GM19193 (cell line): ENCODE measurements around the gene CYP51A1.

Experiments used
- POLR2A ChIP-seq: IDR thresholded peaks from 4 replicates; pipeline ENCODE4 v1.6.1; 2011; ENCODE audit not compliant: insufficient read depth, insufficient read length; ENCODE audit errors: extremely low read depth

Gene CYP51A1

GRCh38 chr7:92134271-92135051 lies at the start of gene CYP51A1:
Gene CYP51A1, minus strand, starts transcription at chr7:92134477. Its CDS starts 113 bp downstream, at chr7:92134364.
- peak; percentile 92 for TF ChIP-seq POLR2A

GRCh38 chr7:92178928-92179924 lies 44.9 kb upstream of the CYP51A1 start, which contains the start of gene LRRD1:
Gene LRRD1, minus strand, starts transcription at chr7:92179142. Its CDS starts 13,940 bp downstream, at chr7:92165202.
- TF ChIP-seq POLR2A: no peak

- TF ChIP-seq POLR2A: no peak
These were observed 43.1 kb upstream of the CYP51A1 start for GRCh38 chr7:92177362-92177761.

DNA sequence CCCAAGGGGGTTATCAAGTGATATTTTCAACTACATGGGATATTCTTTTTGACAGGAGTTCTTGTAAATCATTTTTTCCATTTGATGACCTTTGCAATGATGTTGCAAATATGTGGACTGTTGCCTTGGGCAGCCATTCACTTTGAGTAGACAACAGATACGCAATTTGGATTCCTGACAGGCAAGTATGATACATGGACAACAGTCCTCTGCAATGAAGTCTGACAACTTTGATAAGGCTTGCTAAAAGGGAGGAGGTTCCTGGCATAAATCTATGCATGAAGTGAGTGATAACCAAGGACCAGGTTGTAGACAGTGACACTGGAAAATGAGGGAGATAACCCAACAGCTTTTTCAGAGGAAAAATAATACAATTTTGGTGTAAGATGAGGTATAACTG lies 27.0 kb upstream of the CYP51A1 start:
- TF ChIP-seq POLR2A: no peak

DNA sequence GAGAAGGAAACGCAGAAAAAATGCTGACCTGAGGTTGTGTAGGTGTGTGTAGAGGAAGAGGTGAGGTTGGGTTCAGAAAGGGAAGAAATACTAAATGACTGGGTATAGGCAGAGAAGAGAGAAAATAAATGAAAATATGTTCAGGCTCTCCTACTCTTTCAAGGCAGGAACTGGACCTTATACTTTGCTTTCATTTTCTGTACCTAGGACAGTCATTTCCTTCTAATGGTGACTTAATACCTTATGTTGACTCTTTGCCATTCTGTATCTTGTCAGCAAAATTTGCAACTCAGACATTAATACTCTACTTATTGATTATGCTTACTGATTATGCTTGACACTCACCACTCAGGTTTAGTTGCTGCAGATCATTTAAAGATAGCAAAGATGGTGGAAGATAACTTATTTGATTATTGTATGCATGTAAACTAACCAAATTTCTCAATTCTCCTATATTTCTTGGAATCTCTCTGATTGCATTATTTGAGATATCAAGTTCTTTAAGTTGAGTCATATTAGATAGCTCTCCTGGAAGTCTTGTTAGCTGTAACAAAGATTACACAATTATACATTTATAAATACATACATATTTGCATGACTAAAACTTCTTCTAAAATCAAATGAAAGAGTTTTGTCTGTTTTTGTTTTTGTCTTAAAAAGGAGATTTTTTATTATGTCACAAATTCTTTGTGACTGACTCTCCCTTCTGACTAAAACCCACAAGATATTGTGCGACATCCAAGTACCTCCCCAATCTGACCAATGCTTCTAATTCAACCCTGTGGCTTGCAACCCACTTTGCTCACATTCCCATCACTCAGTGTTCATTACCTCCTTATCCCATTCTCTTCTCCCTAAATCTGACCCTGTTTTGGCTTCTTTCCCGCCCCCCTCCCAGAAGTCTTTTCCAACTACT lies 24.6 kb upstream of the CYP51A1 start:
- TF ChIP-seq POLR2A: no peak

DNA sequence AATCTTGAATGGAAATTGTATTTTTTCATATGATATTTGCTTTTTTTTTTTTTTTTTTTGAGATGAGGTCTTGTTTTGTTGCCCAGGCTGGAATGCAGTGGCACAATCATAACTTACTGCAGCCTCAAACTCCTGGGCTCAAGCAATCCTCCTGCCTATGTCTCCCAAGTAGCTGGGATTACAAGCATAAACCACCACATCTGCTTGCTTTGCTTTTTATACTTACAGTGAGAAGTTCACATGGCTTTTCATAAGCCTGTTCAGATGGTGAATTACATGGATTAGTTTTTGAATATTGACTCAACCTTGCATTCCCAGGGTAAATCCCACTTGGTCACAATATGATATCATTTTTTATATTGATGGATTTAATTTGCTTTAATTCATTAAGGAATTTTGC lies 22.7 kb upstream of the CYP51A1 start:
- no peak for TF ChIP-seq POLR2A

DNA sequence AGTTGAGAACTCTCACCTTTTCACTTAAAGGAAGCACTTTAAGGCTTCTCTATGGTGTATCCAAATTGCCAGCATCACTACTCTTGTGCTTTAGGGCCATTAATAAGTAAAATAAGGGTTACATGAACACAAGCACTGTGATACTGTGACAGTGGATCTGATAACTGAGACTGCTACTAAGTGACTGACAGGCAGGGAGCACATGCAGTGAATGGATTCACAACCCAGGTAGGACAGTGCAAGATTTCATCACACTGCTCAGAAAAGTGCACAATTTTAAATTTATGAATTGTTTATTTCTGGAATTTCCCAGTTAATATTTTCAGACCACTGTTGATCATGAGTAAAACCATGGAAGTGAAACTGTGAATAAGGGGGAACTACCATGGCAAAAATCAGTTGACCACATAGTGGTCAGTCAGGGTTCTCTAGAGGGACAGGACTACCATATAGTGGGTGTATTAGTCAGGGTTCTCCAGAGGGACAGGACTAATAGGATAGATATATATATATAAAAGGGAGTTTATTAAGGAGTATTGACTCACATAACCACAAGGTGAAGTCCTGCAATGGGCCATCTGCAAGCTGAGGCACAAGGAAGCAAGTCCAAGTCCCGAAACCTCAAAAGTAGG lies 20.9 kb upstream of the CYP51A1 start:
- TF ChIP-seq POLR2A: no peak

GRCh38 chr7:92150450-92151017 lies 16.3 kb upstream of the CYP51A1 start:
- no peak for TF ChIP-seq POLR2A

DNA sequence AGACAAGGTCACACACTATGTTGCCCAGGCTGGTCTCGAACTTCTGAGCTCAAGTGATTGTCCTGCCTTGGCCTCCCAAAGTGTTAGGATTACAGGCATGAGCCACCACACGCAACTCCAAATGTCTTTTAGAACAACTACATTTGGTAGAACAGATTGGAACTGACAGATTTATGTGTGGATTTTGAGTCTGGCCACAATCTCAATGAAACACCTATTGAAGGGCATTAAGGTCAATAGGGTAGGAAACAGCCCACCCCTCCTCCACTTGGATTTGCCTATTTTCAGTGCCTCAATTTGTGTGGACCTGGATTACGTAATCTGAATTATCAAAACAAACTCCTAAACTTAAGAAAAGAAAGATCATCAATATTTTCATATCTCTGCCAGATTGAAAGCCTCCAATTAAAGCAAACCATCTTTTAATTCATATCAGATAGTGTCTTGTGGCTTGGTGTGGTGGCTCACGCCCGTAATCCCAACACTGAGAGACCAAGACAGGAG lies 15.5 kb upstream of the CYP51A1 start:
- no peak for TF ChIP-seq POLR2A

DNA sequence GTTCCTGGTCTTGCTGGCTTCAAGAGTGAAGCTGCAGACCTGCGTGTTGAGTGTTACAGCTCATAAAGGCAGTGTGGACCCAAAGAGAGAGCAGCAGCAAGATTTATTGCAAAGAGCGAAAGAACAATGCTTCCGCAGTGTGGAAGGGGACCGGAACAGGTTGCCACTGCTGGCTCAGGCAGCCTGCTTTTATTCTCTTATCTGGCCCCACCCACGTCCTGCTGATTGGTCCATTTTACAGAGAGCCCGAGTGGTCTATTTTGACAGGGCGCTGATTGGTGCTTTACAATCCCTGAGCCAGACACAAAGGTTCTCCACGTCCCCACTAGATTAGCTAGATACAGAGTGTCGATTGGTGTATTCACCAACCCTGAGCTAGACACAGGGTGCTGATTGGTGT lies 8.5 kb upstream of the CYP51A1 start:
- TF ChIP-seq POLR2A: peak; percentile 41

- no peak for TF ChIP-seq POLR2A
These were observed 6.9 kb upstream of the CYP51A1 start for GRCh38 chr7:92141161-92141560.

DNA sequence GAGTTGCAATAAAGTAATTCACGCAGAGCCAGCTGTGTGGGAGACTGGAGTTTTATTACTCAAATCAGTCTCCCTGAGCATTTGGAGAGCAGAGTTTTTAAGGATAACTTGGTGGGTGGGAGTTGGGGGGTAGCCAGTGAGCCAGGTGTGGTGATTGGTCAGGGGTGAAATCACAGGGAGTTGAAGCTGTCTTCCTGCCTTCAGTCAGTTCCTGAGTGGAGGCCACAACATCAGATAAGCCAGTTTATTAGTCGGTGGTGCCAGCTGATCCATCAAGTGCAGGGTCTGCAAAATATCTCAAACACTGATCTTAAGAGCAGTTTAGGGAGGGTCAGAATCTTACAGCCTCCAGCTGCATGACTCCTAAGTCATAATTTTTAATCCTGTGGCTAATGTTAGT lies 3.3 kb upstream of the CYP51A1 start:
- TF ChIP-seq POLR2A: no peak
